K562 (cell line): Measurements from ENCODE around the gene LCN15. TPM values are rescaled to one million over a fixed set of nuclear protein-coding genes. Genes with fewer than 3 reads are reported as not detected.

ENCODE experiments used
- CC2D1A ChIP-seq: fragments of 450-650 bp; IDR thresholded peaks from 2 replicates; pipeline ENCODE4 v1.6.1; 2017; ENCODE audit warnings: mild to moderate bottlenecking
- HDGF ChIP-seq: fragments of 450-650 bp; IDR thresholded peaks from 2 replicates; pipeline ENCODE4 v1.6.1; 2016
- RFX1 ChIP-seq: fragments of 450-650 bp; IDR thresholded peaks from 2 replicates; pipeline ENCODE4 v1.6.1; 2016; ENCODE audit warnings: mild to moderate bottlenecking, moderate library complexity
- TBL1XR1 ChIP-seq, 2 experiments: IDR thresholded peaks; 2 replicates each; pipeline ENCODE4 v1.6.1; 2012; ENCODE audit warnings: improper control_type of control experiment in 2 of 2, low read length in 2 of 2, mild to moderate bottlenecking in 1 of 2
- ZFP36 ChIP-seq: fragments of 150-350 bp; IDR thresholded peaks from 2 replicates; pipeline ENCODE4 v1.6.1; 2018; ENCODE audit warnings: low read length, low read depth; ENCODE audit not compliant: partially characterized antibody
- polyA plus RNA-seq, 8 experiments: library from polyadenylated mRNA; depleted of rRNA in 4 of 8; stranded (reverse) in 5 of 8; unstranded in 3 of 8; fragments of >200 nt; fragmentation: Nextera tagmentation in 2 of 8; fragmentation: Illumina TruSeq in 1 of 8; extraction: Ambion mirVana in 2 of 8; extraction: Trizol in 1 of 8; gene quantifications; 2 replicates each; pipeline versions ENCODE4 v1.2.1 to v1.2.3, GENCODE V29; 2011 to 2014; ENCODE audit warnings: inconsistent platforms in 1 of 8, missing spikeins in 1 of 8
- total RNA-seq, 7 experiments: library from RNA; depleted of rRNA in 6 of 7; stranded (reverse); fragments of >200 nt in 6 of 7; fragmentation: Illumina TruSeq in 2 of 7; extraction: Trizol in 2 of 7; gene quantifications; 2 replicates each; pipeline versions ENCODE4 v1.2.1 to v1.2.3, GENCODE V29; 2011 to 2021; ENCODE audit warnings: low replicate concordance in 1 of 7
- TF ChIP-seq, protein P1 (sequence below): sonication (generic); formaldehyde crosslinking; IDR thresholded peaks from 2 replicates; pipeline ENCODE4 v1.8.0; 2023; ENCODE audit warnings: missing genetic modification reagents, mild to moderate bottlenecking, borderline replicate concordance
- TF ChIP-seq, protein P2 (sequence below): fragments of 450-650 bp; IDR thresholded peaks from 2 replicates; pipeline ENCODE4 v1.6.1; 2016; ENCODE audit warnings: low read depth, mild to moderate bottlenecking, moderate library complexity
- TF ChIP-seq, protein P3 (sequence below): IDR thresholded peaks from 2 replicates; pipeline ENCODE4 v1.6.1; 2011; ENCODE audit warnings: borderline replicate concordance, low read depth, mild to moderate bottlenecking, moderate library complexity, low read length; ENCODE audit not compliant: insufficient read depth, poor library complexity, severe bottlenecking
- TF ChIP-seq, protein P4 (sequence below): sonication (generic); formaldehyde crosslinking; IDR thresholded peaks from 2 replicates; pipeline ENCODE4 v1.8.1; 2023; ENCODE audit warnings: mild to moderate bottlenecking, missing genetic modification reagents
- TF ChIP-seq, protein P5 (sequence below): fragments of 250-450 bp; sonication (Bioruptor Pico); IDR thresholded peaks from 2 replicates; pipeline ENCODE4 v1.9.0; 2021; ENCODE audit warnings: mild to moderate bottlenecking, inconsistent platforms
- TF ChIP-seq, protein P6 (sequence below): sonication (generic); formaldehyde crosslinking; IDR thresholded peaks from 2 replicates; pipeline ENCODE4 v1.8.0; 2022; ENCODE audit warnings: mild to moderate bottlenecking, missing genetic modification reagents

LCN15 gene
- total and polyA plus RNA-seq, 9 of the 15 experiments (the other 6 are each of a cell fraction or from before 2014, with no cell fraction given): 0.66 TPM; not detected in 8

DNA sequence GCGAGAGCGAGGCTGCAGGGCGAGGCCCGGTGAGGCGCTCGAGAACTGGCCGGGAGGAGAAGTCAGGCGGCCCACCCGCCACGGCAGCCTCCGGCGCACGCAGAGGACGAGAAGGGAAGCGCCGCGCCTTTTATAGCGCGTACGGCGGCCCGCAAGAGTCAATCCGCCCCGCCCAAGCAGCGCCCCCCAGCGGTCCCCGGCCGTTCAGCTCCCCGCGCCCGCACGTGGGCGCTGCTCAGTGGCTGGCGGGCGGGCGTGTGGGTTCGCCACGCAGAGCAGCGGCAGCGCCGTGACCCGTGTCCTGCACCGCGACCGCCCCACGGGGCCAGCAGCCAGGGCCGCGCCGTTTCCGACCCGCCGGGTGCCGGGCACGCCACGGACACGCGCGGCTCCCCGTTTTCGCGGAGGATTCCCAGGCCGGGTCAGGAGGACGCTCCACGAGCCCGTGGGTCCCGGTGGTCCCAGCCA, 36.2 kb downstream of the LCN15 start (continued):
- TF ChIP-seq, protein P1, sequence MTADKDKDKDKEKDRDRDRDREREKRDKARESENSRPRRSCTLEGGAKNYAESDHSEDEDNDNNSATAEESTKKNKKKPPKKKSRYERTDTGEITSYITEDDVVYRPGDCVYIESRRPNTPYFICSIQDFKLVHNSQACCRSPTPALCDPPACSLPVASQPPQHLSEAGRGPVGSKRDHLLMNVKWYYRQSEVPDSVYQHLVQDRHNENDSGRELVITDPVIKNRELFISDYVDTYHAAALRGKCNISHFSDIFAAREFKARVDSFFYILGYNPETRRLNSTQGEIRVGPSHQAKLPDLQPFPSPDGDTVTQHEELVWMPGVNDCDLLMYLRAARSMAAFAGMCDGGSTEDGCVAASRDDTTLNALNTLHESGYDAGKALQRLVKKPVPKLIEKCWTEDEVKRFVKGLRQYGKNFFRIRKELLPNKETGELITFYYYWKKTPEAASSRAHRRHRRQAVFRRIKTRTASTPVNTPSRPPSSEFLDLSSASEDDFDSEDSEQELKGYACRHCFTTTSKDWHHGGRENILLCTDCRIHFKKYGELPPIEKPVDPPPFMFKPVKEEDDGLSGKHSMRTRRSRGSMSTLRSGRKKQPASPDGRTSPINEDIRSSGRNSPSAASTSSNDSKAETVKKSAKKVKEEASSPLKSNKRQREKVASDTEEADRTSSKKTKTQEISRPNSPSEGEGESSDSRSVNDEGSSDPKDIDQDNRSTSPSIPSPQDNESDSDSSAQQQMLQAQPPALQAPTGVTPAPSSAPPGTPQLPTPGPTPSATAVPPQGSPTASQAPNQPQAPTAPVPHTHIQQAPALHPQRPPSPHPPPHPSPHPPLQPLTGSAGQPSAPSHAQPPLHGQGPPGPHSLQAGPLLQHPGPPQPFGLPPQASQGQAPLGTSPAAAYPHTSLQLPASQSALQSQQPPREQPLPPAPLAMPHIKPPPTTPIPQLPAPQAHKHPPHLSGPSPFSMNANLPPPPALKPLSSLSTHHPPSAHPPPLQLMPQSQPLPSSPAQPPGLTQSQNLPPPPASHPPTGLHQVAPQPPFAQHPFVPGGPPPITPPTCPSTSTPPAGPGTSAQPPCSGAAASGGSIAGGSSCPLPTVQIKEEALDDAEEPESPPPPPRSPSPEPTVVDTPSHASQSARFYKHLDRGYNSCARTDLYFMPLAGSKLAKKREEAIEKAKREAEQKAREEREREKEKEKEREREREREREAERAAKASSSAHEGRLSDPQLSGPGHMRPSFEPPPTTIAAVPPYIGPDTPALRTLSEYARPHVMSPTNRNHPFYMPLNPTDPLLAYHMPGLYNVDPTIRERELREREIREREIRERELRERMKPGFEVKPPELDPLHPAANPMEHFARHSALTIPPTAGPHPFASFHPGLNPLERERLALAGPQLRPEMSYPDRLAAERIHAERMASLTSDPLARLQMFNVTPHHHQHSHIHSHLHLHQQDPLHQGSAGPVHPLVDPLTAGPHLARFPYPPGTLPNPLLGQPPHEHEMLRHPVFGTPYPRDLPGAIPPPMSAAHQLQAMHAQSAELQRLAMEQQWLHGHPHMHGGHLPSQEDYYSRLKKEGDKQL (CRISPR knock-in tag): 0 out of 2 replicates have a peak, but pooled peaks have one; percentile 81
- peak; percentile 42 for TF ChIP-seq ZFP36
- no peak for TF ChIP-seq CC2D1A
- TF ChIP-seq, protein P2, sequence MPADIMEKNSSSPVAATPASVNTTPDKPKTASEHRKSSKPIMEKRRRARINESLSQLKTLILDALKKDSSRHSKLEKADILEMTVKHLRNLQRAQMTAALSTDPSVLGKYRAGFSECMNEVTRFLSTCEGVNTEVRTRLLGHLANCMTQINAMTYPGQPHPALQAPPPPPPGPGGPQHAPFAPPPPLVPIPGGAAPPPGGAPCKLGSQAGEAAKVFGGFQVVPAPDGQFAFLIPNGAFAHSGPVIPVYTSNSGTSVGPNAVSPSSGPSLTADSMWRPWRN: no peak
- TF ChIP-seq, protein P3, sequence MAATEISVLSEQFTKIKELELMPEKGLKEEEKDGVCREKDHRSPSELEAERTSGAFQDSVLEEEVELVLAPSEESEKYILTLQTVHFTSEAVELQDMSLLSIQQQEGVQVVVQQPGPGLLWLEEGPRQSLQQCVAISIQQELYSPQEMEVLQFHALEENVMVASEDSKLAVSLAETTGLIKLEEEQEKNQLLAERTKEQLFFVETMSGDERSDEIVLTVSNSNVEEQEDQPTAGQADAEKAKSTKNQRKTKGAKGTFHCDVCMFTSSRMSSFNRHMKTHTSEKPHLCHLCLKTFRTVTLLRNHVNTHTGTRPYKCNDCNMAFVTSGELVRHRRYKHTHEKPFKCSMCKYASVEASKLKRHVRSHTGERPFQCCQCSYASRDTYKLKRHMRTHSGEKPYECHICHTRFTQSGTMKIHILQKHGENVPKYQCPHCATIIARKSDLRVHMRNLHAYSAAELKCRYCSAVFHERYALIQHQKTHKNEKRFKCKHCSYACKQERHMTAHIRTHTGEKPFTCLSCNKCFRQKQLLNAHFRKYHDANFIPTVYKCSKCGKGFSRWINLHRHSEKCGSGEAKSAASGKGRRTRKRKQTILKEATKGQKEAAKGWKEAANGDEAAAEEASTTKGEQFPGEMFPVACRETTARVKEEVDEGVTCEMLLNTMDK: peak; percentile 100
- TF ChIP-seq, protein P4, sequence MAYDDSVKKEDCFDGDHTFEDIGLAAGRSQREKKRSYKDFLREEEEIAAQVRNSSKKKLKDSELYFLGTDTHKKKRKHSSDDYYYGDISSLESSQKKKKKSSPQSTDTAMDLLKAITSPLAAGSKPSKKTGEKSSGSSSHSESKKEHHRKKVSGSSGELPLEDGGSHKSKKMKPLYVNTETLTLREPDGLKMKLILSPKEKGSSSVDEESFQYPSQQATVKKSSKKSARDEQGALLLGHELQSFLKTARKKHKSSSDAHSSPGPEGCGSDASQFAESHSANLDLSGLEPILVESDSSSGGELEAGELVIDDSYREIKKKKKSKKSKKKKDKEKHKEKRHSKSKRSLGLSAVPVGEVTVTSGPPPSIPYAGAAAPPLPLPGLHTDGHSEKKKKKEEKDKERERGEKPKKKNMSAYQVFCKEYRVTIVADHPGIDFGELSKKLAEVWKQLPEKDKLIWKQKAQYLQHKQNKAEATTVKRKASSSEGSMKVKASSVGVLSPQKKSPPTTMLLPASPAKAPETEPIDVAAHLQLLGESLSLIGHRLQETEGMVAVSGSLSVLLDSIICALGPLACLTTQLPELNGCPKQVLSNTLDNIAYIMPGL: peak; percentile 99
- TF ChIP-seq, protein P5, sequence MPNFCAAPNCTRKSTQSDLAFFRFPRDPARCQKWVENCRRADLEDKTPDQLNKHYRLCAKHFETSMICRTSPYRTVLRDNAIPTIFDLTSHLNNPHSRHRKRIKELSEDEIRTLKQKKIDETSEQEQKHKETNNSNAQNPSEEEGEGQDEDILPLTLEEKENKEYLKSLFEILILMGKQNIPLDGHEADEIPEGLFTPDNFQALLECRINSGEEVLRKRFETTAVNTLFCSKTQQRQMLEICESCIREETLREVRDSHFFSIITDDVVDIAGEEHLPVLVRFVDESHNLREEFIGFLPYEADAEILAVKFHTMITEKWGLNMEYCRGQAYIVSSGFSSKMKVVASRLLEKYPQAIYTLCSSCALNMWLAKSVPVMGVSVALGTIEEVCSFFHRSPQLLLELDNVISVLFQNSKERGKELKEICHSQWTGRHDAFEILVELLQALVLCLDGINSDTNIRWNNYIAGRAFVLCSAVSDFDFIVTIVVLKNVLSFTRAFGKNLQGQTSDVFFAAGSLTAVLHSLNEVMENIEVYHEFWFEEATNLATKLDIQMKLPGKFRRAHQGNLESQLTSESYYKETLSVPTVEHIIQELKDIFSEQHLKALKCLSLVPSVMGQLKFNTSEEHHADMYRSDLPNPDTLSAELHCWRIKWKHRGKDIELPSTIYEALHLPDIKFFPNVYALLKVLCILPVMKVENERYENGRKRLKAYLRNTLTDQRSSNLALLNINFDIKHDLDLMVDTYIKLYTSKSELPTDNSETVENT (CRISPR knock-in tag): peak; percentile 92
- peak; percentile 82 for TF ChIP-seq TBL1XR1 (IDR thresholded peaks at IDR 0.05; ENCODE audit: low read length in 2 of 2)
- TF ChIP-seq HDGF: no peak
- TF ChIP-seq RFX1: no peak
- TF ChIP-seq, protein P6, sequence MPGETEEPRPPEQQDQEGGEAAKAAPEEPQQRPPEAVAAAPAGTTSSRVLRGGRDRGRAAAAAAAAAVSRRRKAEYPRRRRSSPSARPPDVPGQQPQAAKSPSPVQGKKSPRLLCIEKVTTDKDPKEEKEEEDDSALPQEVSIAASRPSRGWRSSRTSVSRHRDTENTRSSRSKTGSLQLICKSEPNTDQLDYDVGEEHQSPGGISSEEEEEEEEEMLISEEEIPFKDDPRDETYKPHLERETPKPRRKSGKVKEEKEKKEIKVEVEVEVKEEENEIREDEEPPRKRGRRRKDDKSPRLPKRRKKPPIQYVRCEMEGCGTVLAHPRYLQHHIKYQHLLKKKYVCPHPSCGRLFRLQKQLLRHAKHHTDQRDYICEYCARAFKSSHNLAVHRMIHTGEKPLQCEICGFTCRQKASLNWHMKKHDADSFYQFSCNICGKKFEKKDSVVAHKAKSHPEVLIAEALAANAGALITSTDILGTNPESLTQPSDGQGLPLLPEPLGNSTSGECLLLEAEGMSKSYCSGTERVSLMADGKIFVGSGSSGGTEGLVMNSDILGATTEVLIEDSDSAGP (CRISPR knock-in tag): no peak
